K562 (cell line): Measurements from ENCODE around the gene TCFL5.

Experiments used
- ARNT ChIP-seq, 2 experiments: fragments of 450-650 bp; IDR thresholded peaks; 2 replicates each; pipeline ENCODE4 v1.6.1; 2016; ENCODE audit warnings: mild to moderate bottlenecking in 1 of 2
- HDAC2 ChIP-seq: fragments of 450-650 bp; IDR thresholded peaks from 2 replicates; pipeline ENCODE4 v1.6.1; 2016; ENCODE audit warnings: mild to moderate bottlenecking
- XRCC3 ChIP-seq: fragments of 450-650 bp; IDR thresholded peaks from 2 replicates; pipeline ENCODE4 v1.6.1; 2017; ENCODE audit warnings: mild to moderate bottlenecking, moderate library complexity
- TF ChIP-seq, protein P1 (sequence below), 2 experiments: fragments of 450-650 bp in 1 of 2; IDR thresholded peaks; 2 replicates each; pipeline ENCODE4 v1.6.1; 2011 to 2017; ENCODE audit warnings: low read depth in 2 of 2, antibody characterized with exemption in 1 of 2, borderline replicate concordance in 1 of 2, low read length in 1 of 2, mild to moderate bottlenecking in 1 of 2, mixed read lengths in 1 of 2; ENCODE audit not compliant: control insufficient read depth in 1 of 2
- TF ChIP-seq, protein P2 (sequence below): IDR thresholded peaks from 2 replicates; pipeline ENCODE4 v1.6.1; 2012; ENCODE audit warnings: low read depth, low read length, improper control_type of control experiment, borderline replicate concordance

DNA sequence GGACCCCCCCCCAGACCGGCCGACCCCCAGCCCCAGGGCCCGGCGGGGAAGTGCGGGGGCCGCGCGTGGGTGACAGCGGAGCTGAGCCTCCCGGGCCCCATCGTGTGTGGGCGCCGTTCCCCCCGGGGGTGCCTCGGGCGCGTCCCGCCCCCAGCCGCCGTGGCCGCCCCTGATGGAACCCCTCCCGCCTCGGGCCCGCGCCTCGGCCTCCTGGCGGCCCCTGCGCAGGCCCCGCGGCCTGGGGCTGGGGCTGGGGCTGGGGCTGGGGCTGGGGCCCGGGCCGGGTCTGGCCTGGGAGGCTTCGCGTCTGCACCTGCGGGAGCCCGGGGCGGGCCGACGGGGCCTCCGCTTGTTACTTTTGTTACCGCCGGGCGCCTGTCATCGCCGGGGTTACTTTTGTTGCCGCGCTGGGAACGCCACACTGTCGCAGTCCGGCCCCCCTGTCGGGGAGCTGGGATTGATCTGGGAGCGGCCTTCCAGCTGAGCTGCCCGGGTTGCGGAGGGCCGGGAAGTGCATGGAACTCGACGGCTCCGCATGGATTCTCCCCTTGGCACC lies 56.4 kb downstream of the TCFL5 start:
- TF ChIP-seq ARNT (IDR thresholded peaks at IDR 0.05) = no peak
- TF ChIP-seq XRCC3 = no peak
- TF ChIP-seq, protein P1, sequence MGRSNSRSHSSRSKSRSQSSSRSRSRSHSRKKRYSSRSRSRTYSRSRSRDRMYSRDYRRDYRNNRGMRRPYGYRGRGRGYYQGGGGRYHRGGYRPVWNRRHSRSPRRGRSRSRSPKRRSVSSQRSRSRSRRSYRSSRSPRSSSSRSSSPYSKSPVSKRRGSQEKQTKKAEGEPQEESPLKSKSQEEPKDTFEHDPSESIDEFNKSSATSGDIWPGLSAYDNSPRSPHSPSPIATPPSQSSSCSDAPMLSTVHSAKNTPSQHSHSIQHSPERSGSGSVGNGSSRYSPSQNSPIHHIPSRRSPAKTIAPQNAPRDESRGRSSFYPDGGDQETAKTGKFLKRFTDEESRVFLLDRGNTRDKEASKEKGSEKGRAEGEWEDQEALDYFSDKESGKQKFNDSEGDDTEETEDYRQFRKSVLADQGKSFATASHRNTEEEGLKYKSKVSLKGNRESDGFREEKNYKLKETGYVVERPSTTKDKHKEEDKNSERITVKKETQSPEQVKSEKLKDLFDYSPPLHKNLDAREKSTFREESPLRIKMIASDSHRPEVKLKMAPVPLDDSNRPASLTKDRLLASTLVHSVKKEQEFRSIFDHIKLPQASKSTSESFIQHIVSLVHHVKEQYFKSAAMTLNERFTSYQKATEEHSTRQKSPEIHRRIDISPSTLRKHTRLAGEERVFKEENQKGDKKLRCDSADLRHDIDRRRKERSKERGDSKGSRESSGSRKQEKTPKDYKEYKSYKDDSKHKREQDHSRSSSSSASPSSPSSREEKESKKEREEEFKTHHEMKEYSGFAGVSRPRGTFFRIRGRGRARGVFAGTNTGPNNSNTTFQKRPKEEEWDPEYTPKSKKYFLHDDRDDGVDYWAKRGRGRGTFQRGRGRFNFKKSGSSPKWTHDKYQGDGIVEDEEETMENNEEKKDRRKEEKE (IDR thresholded peaks at IDR 0.05; ENCODE audit: borderline replicate concordance in 1 of 2, control insufficient read depth in 1 of 2, low read depth in 2 of 2, low read length in 1 of 2) = no peak
- TF ChIP-seq, protein P2, sequence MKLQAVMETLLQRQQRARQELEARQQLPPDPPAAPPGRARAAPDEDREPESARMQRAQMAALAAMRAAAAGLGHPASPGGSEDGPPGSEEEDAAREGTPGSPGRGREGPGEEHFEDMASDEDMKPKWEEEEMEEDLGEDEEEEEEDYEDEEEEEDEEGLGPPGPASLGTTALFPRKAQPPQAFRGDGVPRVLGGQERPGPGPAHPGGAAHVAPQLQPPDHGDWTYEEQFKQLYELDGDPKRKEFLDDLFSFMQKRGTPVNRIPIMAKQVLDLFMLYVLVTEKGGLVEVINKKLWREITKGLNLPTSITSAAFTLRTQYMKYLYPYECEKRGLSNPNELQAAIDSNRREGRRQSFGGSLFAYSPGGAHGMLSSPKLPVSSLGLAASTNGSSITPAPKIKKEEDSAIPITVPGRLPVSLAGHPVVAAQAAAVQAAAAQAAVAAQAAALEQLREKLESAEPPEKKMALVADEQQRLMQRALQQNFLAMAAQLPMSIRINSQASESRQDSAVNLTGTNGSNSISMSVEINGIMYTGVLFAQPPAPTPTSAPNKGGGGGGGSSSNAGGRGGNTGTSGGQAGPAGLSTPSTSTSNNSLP = no peak
- no peak for TF ChIP-seq HDAC2
